HepG2 (cell line): ENCODE data around the gene AMHR2. TPM values are rescaled to one million over a fixed set of nuclear protein-coding genes. Genes with fewer than 3 reads are reported as not detected.
A peak's percentile ranks its signal among the peaks of the same experiment; 100 is the strongest.

Experiments
- CCAR2 ChIP-seq: fragments of 200-400 bp; formaldehyde crosslinking; optimal IDR thresholded peaks from 2 replicates; pipeline ENCODE3; 2018; ENCODE audit warnings: low read depth, mild to moderate bottlenecking, low read length, moderate library complexity
- CTCF ChIP-seq: sonication (generic); formaldehyde crosslinking; IDR thresholded peaks from 2 replicates; pipeline ENCODE4 v1.5.0; 2020; ENCODE audit warnings: mild to moderate bottlenecking, missing genetic modification reagents, moderate library complexity
- DMAP1 ChIP-seq: IDR thresholded peaks from 2 replicates; pipeline ENCODE4 v1.6.1; 2016
- E2F2 ChIP-seq: sonication (generic); formaldehyde crosslinking; IDR thresholded peaks from 2 replicates; pipeline ENCODE4 v1.4.0; 2020; ENCODE audit warnings: missing genetic modification reagents, borderline replicate concordance
- HNRNPK ChIP-seq: fragments of 200-400 bp; formaldehyde crosslinking; IDR thresholded peaks from 2 replicates; pipeline ENCODE4 v1.6.1; 2018; ENCODE audit warnings: low read length, low read depth, moderate library complexity, mild to moderate bottlenecking; ENCODE audit not compliant: poor library complexity, severe bottlenecking
- ISL2 ChIP-seq: sonication (generic); formaldehyde crosslinking; IDR thresholded peaks from 2 replicates; pipeline ENCODE4 v1.5.0; 2020; ENCODE audit warnings: missing genetic modification reagents
- MED8 ChIP-seq: sonication (generic); formaldehyde crosslinking; IDR thresholded peaks from 2 replicates; pipeline ENCODE4 v1.8.1; 2023; ENCODE audit warnings: mild to moderate bottlenecking, missing genetic modification reagents; ENCODE audit not compliant: insufficient replicate concordance
- MIXL1 ChIP-seq: IDR thresholded peaks from 2 replicates; pipeline ENCODE4 v1.6.1; 2016
- SIN3A ChIP-seq: IDR thresholded peaks from 2 replicates; pipeline ENCODE4 v1.6.1; 2011; ENCODE audit warnings: low read depth, mild to moderate bottlenecking, control low read depth, low read length, borderline replicate concordance
- U2AF1 ChIP-seq: fragments of 200-400 bp; formaldehyde crosslinking; optimal IDR thresholded peaks from 2 replicates; pipeline ENCODE3; 2017; ENCODE audit warnings: mild to moderate bottlenecking, low read depth, low read length
- ZC3H13 ChIP-seq: sonication (generic); formaldehyde crosslinking; IDR thresholded peaks from 2 replicates; pipeline ENCODE4 v1.8.1; 2023; ENCODE audit warnings: mild to moderate bottlenecking, missing genetic modification reagents, moderate library complexity
- ZFY ChIP-seq: sonication (generic); formaldehyde crosslinking; IDR thresholded peaks from 2 replicates; pipeline ENCODE4 v1.4.0; 2020; ENCODE audit warnings: missing genetic modification reagents
- ZNF10 ChIP-seq: sonication (generic); formaldehyde crosslinking; IDR thresholded peaks from 2 replicates; pipeline ENCODE4 v1.4.0; 2020; ENCODE audit warnings: mild to moderate bottlenecking, low read depth, missing genetic modification reagents, borderline replicate concordance
- ZNF12 ChIP-seq: sonication (generic); formaldehyde crosslinking; IDR thresholded peaks from 2 replicates; pipeline ENCODE4 v1.5.0; 2020; ENCODE audit warnings: missing genetic modification reagents
- ZNF564 ChIP-seq: sonication (generic); formaldehyde crosslinking; IDR thresholded peaks from 2 replicates; pipeline ENCODE4 v1.8.1; 2023; ENCODE audit warnings: mild to moderate bottlenecking, missing genetic modification reagents
- ZNF577 ChIP-seq: sonication (generic); formaldehyde crosslinking; IDR thresholded peaks from 2 replicates; pipeline ENCODE4 v1.4.0; 2020; ENCODE audit warnings: mild to moderate bottlenecking, low read depth, missing genetic modification reagents, borderline replicate concordance
- ZNF616 ChIP-seq: sonication (generic); formaldehyde crosslinking; IDR thresholded peaks from 2 replicates; pipeline ENCODE4 v1.5.0; 2020; ENCODE audit warnings: low read depth, mild to moderate bottlenecking, missing genetic modification reagents
- polyA plus RNA-seq, 8 experiments: library from polyadenylated mRNA; depleted of rRNA in 3 of 8; stranded (reverse) in 7 of 8; unstranded in 1 of 8; fragments of >200 nt; fragmentation: Illumina TruSeq in 4 of 8; extraction: Trizol in 4 of 8; gene quantifications; 2 replicates each; pipeline versions ENCODE4 v1.2.1 to v1.2.3, GENCODE V29; 2011 to 2016; ENCODE audit warnings: low read depth in 4 of 8, missing spikeins in 1 of 8, mixed read lengths in 1 of 8; ENCODE audit not compliant: insufficient read depth in 1 of 8
- total RNA-seq, 5 experiments: library from RNA; depleted of rRNA; stranded (reverse); fragments of >200 nt; fragmentation: Illumina TruSeq; extraction: Trizol; gene quantifications; 2 replicates each; pipeline ENCODE4 v1.2.3, GENCODE V29; 2016; ENCODE audit warnings: low read depth in 1 of 5
- TF ChIP-seq, protein P1 (sequence below): sonication (generic); formaldehyde crosslinking; IDR thresholded peaks from 2 replicates; pipeline ENCODE4 v1.4.0; 2020; ENCODE audit warnings: missing genetic modification reagents, borderline replicate concordance
- TF ChIP-seq, protein P2 (sequence below): sonication (generic); formaldehyde crosslinking; IDR thresholded peaks from 2 replicates; pipeline ENCODE4 v1.8.0; 2022; ENCODE audit warnings: missing genetic modification reagents, low read depth, mild to moderate bottlenecking, borderline replicate concordance
- TF ChIP-seq, protein P3 (sequence below): sonication (generic); formaldehyde crosslinking; IDR thresholded peaks from 2 replicates; pipeline ENCODE4 v1.5.1; 2020; ENCODE audit warnings: missing genetic modification reagents, mild to moderate bottlenecking, borderline replicate concordance

The AMHR2 gene
- total and polyA plus RNA-seq, 2 of the 13 experiments (the other 11 are each of a cell fraction or from before 2014, with no cell fraction given), result 0.24 to 0.58 TPM

DNA sequence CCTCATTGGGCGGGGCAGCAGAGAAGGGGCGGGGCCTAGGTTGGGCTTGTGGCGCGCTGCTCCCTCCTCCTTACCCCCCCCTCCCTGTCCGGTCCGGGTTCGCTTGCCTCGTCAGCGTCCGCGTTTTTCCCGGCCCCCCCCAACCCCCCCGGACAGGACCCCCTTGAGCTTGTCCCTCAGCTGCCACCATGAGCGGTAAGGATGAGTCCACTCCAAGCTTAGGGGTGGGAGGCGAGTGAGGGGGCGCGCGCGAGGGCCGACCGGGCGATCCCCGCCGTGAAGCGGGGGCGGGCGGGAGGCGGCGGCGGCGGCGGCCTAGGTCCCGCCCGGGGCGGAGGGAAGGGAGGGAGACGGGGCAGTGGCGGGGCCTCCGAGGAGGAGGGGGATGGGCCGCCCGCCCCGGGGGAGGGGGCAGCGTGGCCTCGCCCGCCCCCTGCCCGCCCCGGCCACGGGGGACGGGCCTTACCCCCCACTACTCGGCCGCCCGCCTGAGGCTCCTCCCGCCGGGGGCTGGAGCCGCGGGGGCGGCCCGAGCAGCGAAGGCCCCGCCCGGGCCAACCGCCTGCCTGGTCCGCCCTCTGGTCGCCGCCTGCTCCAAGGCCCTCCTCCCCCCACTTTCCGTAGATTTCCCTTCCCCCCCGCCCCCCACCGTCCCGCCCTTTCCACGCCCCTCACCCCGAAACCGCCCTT lies 43.4 kb upstream of the AMHR2 start, which contains the start of gene SP1 (continued):
- TF ChIP-seq, protein P1, sequence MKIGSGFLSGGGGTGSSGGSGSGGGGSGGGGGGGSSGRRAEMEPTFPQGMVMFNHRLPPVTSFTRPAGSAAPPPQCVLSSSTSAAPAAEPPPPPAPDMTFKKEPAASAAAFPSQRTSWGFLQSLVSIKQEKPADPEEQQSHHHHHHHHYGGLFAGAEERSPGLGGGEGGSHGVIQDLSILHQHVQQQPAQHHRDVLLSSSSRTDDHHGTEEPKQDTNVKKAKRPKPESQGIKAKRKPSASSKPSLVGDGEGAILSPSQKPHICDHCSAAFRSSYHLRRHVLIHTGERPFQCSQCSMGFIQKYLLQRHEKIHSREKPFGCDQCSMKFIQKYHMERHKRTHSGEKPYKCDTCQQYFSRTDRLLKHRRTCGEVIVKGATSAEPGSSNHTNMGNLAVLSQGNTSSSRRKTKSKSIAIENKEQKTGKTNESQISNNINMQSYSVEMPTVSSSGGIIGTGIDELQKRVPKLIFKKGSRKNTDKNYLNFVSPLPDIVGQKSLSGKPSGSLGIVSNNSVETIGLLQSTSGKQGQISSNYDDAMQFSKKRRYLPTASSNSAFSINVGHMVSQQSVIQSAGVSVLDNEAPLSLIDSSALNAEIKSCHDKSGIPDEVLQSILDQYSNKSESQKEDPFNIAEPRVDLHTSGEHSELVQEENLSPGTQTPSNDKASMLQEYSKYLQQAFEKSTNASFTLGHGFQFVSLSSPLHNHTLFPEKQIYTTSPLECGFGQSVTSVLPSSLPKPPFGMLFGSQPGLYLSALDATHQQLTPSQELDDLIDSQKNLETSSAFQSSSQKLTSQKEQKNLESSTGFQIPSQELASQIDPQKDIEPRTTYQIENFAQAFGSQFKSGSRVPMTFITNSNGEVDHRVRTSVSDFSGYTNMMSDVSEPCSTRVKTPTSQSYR (CRISPR knock-in tag), result peak; percentile 39
- TF ChIP-seq, protein P2, sequence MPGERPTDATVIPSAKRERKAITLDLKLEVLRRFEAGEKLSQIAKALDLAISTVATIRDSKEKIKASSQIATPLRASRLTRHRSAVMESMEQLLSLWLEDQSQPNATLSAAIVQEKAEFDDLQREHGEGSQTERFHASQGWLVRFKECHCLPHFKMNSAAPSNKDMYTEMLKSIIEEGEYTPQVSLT (CRISPR knock-in tag), result no peak
- TF ChIP-seq U2AF1 (no peak), ZNF577 (CRISPR knock-in tag) (no peak), CCAR2 (no peak), ZNF564 (no peak), SIN3A (peak; percentile 41; the same call in 1 of the 2 replicates), DMAP1 (CRISPR knock-in tag) (no peak), ZNF10 (no peak), ZFY (CRISPR knock-in tag) (peak; percentile 48), ZNF12 (CRISPR knock-in tag) (no peak), ZC3H13 (no peak), ZNF616 (no peak), E2F2 (CRISPR knock-in tag) (no peak), MED8 (no peak), ISL2 (CRISPR knock-in tag) (no peak), MIXL1 (CRISPR knock-in tag) (no peak), CTCF (CRISPR knock-in tag) (no peak), HNRNPK (peak; percentile 98)
- TF ChIP-seq, protein P3, sequence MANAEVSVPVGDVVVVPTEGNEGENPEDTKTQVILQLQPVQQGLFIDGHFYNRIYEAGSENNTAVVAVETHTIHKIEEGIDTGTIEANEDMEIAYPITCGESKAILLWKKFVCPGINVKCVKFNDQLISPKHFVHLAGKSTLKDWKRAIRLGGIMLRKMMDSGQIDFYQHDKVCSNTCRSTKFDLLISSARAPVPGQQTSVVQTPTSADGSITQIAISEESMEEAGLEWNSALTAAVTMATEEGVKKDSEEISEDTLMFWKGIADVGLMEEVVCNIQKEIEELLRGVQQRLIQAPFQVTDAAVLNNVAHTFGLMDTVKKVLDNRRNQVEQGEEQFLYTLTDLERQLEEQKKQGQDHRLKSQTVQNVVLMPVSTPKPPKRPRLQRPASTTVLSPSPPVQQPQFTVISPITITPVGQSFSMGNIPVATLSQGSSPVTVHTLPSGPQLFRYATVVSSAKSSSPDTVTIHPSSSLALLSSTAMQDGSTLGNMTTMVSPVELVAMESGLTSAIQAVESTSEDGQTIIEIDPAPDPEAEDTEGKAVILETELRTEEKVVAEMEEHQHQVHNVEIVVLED (CRISPR knock-in tag), result no peak
